GM19438 (cell line): Measurements from ENCODE around the gene SLC1A4.

Experiments
- ATAC-seq: cut with Tn5 transposase; IDR thresholded peaks from one replicate; pipeline ENCODE4 v1.9.1; 2021; ENCODE audit warnings: low read depth; ENCODE audit not compliant: unreplicated experiment

SLC1A4 gene

DNA sequence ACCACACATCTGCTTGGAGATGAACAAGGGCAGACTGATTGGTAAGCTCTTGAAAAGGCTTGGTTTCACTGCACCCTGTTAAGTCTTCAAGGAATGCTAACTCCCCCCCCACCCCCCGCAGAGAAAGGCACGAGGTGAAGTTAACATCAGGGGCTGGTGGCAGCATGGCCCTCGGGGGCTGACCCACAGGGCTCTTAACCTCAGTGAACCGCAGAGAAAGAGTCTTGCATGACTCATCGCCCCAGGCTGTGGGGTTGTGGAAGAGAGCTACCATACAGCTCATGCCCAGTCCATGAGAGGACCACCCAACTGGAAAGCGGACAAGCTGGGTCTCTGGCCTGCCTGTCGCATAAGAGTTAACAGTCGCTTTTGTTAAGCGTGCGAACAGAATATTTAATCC is 56.5 kb downstream of the SLC1A4 start:
- ATAC-seq = no peak

DNA sequence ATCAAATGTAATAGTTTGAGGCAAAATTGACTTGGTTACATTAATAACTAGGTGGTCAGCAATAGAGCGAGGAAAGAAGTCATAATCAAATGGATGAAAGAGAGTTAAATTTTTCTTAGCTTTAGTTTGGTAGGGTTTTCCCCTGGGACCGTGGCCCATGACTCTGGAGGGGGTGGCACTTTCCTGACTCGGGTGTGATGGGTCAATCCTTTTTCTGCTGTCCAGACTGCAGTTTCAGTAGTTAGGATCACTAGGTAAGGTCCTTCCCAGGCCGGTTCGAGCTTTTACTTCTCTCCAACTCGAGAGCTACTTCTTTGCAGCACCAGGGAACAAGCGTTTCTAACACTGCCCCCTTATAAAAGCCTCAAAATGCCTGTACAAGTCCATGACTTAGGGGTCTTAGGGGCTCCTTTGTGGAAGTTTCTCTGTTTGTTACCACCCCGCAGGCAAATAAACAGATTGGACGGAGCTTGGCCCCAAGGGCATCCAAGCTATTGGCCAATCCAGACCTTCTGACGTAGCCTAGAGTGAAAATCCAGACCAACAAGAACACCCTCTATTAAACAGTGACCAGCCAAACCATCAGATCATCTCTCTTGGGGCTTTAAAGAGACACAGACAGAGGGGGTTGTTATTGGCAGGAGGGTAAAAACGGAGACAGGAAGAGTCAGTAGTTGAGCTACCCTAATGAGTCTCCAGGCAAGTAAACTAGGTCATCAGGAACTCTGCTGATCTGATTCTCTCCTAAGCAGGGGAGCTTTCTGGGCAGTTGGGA is 57.6 kb downstream of the SLC1A4 start:
- no peak for ATAC-seq

DNA sequence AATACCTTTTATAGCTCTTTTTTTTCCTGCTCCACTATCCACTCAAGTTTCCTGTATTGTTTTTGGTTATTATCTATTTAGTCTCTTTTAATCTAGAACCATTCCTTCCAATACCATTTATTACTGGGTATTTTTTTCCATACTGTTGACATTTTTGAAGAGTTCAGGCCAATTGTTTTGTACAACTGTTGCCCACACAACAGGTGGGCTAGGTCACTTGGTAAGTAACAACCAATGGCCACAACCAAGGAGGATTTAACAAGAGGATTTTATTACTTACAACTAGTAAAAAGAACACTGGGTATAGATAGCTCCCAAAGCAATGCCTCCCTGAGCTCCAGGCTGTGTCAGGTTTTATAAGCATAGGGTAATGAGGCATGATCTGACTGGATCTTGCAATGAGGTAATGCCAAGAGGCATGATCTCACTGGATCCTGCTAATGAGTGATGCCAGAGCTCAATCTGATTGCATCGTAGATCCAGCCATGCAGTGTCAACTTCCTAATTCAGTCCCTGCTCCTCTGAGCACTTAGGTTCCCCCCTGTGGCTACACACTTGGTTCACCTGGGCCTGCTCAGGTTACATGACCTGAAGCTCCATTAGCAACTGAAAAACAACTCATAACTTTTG is 59.9 kb downstream of the SLC1A4 start:
- ATAC-seq = no peak

DNA sequence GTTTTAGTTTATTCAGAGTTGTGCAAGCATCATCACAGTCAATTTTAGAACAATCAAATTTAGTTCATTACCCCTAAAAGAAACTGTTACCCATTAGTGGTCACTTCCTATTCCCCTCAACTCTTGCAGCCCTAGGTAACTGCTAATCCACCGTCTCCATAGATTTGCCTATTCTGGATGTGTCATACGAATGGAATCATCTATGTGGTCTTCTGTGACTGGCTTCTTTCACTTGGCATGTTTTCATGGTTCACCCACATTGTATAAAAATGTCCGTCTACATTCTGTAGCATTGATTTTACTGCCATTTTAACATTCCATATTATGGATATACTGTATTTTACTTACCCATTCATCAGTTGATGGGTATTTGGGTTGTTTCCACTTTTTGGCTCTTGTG is 61.7 kb downstream of the SLC1A4 start:
- no peak for ATAC-seq

DNA sequence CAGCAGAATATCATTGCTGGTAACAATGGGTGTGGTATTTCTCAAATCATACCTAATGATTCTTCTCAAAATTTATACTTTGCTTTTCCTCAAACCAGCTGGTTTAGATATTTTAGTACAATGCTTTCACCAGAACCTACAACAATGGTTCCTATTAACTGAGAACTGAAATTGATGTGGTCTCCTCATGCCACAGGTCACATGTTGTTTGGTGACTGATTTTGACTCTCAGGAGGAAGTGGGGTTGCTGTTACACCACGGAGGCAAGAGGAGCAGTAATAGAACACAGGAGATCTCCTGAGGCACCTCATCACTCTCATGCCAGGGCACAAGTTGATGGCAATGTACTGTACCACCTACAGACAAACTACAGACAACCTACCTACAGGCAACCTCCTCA is 64.0 kb downstream of the SLC1A4 start:
- peak; percentile 46 for ATAC-seq

DNA sequence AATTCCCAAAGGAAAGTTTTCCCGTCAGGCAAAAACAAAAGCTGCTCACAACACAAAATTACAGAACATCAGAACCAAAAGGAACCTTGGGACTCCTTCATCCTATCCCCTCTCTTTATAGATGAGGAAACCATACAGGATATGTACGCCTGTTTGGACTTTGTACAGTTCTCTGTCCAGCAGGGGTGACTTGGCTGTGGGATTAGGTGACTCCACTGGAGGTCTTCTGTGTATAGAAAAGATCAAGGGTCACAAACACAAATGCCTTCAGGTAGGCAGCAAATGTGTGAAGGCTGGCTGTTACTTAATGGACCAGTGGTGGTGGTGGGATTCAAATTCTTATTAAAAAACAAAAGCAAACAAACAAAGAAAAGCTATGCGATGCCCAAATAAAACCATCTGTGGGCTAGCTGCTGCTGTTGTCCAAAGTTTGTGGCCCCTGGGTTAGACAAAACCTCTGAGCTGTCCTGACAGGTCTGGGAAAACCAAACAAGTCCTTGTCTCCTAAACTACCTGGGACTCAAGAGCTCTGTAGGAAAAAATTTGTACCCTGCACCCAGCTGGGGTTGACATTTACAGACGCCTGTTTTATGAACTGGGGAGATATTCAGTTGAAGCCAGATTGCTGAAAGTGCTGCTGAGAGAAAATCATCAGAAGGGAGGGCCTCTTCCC is 65.7 kb downstream of the SLC1A4 start:
- ATAC-seq = no peak

DNA sequence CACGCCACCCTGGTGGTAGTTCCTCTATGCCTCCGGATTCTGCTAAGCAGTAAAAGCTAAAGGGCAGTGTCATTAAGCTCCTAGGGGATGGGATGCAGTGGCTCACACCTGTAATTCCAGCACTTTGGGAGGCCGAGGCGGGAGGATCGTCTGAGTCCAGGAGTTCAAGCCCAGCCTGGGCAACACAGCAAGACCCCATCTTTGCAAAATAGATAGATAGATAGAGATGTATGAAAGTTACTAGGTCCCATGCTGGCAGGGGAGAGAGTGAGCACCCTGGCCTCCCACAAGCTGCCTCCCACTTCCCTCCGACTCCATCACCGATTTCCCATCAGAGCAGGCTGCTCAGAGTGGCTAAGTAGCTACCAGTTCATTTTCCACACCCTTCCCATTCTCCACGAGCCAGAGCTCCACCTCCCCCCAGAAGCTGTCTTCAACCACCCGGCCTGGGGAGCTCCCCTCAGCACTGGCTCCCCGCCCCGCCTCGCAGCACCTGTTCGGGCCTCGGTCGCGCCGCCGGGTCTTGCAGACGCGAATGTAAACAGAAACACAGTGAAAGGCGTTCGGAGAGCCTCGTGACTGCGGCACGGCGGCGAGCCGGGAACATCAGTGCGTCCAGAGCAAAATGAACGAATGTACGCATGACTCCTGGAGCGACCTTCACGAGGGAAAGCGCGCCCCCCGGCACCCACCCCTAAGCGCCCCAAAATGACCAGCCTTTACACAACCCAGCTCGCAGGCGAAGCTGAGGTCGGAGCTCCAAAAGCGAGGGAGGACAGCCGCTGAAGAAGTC is 66.4 kb downstream of the SLC1A4 start:
- peak; percentile 43 for ATAC-seq

DNA sequence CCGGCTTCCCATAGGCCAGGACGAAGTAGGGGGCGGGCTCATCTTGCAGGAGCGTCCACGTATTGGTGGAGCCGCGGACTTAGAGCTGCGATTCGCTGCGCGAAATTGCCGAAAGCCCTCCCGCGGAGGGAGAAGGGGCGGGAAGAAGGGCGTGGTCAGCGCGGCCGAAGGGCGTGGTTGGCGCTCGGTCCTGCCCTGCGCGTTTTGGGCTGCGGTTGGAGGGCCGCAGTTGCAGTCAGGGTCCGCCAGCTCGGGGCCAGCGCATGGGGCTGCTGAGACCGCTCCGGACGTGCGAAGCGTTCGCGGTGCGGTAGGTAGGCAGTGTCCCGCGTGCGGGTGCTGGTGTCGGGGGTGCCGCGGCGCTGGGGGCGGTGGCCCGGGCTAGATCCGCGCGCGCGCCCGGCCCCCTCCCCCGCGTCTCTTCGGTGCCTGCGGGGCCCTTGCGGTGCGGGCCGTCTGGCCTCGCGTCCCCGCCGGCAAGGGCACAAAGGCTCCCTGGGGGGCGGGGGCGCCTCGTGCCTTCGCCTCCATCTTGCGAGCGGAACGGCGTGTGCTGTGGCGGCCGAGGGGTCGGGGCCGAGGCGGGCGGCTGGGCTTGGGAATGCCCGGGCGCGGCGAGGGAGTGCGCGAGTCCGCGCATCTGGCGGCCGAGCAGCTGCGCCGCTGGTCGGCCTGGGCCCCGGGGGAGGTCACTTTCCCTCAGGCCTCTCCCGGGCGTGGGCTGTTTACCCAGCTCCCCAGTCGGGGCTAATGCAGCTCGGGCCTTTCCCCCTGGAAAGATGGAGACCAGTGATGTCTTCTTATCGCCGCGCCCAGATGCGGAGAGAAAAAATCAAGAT is 67.2 kb downstream of the SLC1A4 start, which contains the start of gene CEP68:
TSS of gene CEP68 (plus strand) at position 202 of the 839 bp plus-strand sequence. CDS start 13,029 bp downstream, outside the sequence.
- ATAC-seq = peak; percentile 81

DNA sequence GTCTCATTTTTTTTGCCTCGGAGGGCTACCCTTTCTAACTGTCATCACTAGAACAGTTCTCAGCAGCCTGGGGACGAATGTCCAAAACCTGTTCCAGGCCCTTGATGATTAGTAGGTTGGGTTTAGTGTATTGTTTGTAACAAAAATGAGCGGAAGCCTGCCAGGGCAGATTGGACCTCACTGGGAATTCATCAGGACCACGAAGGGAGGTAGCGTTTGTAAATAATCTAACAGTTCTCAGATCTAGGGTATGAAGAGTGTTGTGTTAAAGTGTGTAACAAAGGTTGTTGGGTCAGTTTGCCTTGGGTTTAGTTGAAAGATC is 67.8 kb downstream of the SLC1A4 start:
- ATAC-seq = no peak

DNA sequence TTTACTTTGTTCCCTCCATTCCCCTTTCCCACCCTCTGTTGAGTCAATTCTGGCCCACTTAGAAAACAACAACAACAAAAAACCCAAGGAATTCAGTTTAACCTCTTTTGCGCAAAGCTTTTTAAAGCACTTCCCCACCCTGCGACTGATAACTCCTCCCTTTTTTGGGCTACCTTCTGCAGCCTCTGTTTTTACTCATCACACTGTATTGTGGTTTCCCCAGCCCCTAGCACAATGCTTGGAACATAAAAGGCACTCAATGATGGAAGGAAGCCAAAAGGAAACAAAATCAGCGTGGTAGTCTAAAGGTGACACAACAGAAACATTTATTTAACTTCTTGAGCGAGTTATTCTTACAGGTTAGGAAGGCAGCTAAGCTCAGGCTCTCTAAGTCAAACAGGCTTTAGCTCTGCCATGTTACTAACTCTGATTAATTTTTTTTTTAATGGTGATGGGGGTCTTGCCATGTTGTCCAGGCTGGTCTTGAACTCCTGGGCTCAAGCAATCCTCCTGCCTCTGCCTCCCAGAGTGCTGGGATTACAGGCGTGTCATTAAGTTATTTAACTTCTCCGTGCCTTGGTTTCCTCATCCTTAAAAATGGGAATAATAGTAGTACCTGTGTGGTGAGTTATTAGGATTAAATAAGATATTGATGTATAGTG is 68.3 kb downstream of the SLC1A4 start:
- ATAC-seq = no peak

DNA sequence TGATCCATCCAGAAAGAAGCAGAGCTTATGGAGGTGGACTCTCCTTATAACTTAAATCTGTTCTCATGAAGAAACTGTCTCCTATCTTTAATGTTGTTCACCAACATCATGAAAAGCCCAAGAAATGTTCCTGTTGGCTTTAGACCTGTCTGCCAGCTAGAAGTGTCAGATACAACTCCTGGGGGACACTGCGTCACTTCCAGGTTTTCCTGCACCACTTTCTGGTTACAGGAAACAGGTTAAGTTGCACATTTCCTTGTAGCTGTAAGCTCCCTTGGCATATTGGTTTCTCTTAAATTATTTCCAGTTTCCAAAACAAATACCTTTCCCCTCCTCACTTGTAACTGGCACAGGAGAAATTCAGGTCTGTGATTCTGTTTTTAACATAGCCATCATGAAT is 69.9 kb downstream of the SLC1A4 start:
- no peak for ATAC-seq

DNA sequence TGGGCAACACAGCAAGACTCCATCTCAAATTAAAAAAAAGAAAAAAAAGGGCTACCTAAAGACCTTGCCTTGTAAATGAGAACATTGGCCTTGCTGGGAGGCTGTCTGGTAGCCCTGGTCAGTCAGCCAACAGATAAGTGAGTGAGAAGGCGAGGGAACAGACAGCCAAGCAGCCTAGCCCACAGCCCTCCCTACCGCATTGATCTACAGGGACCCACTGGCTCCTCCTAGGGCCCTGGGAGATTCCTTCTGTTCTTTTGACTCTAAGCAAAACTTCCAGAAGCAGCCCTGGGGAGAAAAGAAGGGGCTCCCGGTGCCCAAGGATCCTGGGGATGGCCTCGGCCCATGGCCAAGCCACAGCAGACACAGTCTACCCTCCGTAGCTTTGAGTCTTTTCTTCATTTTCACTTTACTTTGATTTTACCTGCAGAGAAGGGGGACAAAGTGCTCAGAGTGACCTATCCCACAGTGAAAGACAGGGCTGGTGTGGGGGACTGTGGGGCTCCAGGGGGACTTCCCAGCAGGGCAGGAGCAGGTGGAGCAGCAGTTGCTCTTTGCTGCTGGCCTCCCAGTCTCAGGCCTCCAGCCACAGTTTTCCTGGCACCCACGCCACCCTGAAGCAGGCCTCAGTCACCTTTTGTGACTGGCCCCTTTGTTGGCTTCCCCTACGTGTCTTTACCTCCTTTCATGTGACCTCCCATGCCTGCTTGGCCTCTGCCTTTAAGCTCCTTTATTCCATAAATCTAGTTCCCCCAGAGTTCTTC is 72.1 kb downstream of the SLC1A4 start:
- ATAC-seq = no peak

DNA sequence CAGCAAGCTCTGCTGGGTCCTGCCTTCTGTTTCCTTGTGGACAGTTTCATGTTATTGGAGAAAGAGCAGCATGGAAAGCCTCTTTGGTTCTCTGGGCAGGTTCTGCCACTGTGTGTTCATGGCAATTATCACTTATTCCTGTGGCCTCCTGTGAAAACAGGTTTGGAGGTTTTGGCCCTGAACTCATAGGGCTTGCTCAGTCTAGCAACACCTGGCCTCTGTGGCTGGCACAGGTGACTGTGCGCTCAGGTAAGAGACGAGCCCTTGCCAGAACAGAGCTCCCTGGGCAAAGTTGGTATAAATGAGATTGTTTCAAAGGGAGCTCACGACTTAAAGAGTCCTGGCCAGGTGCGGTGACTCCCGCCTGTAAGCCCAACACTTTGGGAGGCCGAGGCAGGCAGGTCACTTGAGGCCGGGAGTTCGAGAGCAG is 72.7 kb downstream of the SLC1A4 start:
- ATAC-seq = no peak

DNA sequence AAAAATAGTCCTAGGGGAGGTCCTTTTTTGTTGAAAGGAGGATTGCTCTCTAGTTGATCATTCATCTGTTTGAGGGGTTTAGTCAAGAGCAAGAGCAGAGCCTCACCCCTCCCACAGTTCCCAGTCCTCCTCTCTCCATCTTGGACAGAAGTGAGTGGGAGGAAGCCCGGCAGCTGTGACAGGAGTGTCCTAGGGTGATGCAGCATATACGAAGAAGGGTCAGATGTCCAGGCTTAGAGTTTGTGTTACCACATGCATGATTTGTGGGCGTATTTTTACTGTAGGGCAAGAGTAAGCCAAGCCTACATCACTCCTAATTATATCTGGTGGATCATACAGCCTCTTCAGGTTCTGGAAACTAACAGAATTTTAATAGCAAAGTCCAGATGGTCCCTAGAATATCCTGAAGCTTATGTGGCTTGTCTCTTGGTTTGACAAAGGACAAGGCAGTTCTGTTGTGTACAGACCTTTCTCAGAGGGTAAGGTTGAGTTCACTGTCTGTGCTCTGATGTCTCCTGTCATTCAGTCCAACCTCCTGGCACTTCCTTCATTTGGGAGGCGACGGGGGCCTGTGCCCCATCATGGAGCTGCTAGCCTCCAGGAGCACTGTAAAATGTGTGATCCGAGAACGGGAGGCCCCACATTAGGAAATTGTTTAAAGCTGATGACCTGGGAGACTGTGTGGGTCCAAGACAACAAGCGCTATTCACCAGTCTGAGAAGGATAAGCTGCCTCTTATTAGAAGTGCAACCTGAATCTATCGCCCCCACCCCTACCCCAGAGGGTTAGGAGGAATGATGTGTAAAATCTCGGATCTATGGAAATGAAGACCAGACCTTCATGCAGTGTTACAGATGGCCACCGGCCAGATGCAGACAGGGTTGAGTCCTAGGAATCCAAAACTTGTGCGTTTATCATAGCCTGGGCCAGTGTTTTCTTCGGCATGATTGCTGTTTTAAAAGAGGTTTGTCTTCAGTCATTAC is 73.9 kb downstream of the SLC1A4 start:
- ATAC-seq = no peak

DNA sequence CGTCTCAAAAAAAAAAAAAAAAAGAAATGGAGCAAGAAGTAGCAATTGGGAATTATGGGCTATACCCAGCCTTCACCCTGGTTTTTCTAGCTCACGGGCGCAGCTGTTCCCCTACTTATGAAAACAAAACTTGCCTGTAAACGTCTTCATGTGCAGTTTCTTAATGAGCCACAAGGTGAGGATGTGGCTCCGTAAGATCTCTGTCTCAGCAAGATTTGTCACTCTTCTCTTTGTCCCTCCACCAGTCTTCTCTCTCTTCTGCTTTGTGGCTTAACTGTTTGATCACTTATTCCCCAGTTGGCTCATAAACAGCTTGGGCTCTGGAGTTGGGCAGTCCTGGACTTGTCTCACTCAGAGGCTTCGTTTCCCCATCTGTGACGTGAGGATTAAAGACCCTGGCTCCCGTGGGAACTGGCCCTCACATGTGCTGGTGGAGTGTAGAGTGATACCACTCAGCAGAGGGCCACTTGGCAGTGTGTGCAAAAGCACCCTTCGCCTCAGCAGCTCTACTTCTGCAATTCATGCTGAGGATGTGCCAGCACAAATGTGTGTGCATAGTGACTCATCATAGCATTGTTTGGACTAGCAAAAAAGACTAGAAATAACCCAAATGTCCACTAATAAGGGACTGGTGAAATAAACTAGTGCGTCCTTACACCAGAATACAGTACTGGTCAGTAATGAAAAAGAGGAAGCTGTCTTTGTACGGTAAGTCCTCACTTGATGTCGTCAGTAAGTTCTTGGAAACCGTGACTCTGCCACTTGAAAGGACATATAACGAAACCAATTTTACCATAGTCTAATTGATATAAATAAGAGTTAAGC is 75.7 kb downstream of the SLC1A4 start:
- peak; percentile 85 for ATAC-seq

DNA sequence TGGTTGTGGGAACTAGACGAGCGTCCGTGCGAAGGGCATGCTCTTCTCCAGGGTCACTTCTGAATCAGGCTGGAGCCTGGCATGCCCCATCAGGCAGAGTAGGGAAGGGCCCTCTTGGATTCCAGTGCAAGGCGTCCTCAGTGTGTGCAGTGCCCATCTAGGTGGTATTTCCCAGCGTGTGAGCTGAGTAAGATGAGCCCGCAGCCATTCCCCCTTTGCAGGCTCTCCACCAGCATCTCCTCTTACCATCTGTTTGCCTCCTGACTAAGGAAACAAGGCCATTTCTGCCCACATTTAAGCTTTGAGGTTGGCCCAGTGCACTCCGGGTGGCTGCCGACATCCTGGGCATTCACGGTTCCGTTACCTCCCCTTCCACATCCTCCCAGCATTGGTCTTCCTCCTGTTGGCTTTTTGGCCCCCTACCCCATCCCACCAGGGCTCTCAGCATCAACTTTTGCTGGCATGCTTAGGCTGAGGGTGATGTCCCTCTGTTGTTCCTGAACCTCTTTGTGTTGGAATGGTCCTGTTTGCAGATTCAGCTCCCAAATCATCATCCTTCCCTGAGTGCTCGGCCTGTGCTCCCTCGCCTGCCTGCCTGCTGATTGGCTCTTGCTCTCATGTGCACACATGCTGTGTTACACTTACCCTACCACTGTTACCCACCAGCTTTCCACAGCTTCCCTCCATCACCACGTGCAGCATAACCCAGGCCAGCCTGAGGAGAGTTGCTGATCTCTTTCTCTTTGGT is 78.8 kb downstream of the SLC1A4 start:
- ATAC-seq = no peak
